Prostate gland (tissue), 2 donors: ENCODE measurements around the gene MYH7B.

Experiments
- POLR2A ChIP-seq: fragments of 450-650 bp; IDR thresholded peaks from one replicate; pipeline ENCODE4 v1.6.1; 2016; ENCODE audit warnings: antibody characterized with exemption, mild to moderate bottlenecking
- TF ChIP-seq, protein P1 (sequence below), 4 experiments: fragments of 200-600 bp in 2 of 4; fragments of 450-650 bp in 2 of 4; sonication (generic) in 2 of 4; IDR thresholded peaks; 1 replicate in 3 of 4; 2 replicates in 1 of 4; pipeline ENCODE4 v1.5.1; 2016 to 2019; ENCODE audit warnings: antibody characterized with exemption in 4 of 4, mild to moderate bottlenecking in 2 of 4, moderate library complexity in 2 of 4

DNA sequence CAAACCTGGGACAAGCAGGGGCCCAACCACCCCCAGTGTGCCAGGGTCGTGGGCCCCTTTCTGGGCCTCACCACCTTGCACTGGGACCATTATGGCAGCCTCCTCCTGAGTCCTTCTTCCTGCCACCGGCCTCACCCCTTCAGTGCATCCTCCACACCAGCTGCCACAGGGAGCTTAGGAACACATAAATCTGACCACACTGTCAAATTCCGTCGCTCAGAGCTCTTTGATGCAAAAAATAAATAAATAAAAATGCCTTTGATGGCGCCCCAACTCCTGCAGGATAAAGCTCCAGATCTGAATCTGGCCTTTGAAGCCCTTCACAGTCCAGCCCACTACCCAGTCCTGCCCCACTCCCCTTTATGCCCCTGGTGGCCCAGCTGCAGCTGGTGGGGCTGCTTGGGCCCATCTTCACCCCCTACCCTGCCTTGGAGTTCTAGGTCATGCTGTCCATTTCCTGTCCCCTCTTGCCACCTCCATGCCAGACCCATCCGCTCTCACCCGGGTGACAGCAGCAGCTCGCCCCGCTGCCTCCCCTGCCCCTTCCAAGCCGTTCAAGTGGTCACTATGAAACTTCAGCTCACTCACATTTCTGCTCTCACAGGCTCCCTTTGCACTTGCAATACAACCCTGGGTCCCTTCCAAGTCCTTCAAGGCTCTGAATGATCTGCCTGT is 16.0 kb downstream of the MYH7B start:
- TF ChIP-seq, protein P1, sequence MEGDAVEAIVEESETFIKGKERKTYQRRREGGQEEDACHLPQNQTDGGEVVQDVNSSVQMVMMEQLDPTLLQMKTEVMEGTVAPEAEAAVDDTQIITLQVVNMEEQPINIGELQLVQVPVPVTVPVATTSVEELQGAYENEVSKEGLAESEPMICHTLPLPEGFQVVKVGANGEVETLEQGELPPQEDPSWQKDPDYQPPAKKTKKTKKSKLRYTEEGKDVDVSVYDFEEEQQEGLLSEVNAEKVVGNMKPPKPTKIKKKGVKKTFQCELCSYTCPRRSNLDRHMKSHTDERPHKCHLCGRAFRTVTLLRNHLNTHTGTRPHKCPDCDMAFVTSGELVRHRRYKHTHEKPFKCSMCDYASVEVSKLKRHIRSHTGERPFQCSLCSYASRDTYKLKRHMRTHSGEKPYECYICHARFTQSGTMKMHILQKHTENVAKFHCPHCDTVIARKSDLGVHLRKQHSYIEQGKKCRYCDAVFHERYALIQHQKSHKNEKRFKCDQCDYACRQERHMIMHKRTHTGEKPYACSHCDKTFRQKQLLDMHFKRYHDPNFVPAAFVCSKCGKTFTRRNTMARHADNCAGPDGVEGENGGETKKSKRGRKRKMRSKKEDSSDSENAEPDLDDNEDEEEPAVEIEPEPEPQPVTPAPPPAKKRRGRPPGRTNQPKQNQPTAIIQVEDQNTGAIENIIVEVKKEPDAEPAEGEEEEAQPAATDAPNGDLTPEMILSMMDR (IDR thresholded peaks at IDR 0.05): no peak
- TF ChIP-seq POLR2A: no peak
